Measurements from ENCODE around the gene OTOA.
"Not testable (repeated sequence)": the region's sequence is repeated elsewhere in the genome, so short reads cannot be mapped to it uniquely, and the experiment has no call there.

Gene OTOA

DNA sequence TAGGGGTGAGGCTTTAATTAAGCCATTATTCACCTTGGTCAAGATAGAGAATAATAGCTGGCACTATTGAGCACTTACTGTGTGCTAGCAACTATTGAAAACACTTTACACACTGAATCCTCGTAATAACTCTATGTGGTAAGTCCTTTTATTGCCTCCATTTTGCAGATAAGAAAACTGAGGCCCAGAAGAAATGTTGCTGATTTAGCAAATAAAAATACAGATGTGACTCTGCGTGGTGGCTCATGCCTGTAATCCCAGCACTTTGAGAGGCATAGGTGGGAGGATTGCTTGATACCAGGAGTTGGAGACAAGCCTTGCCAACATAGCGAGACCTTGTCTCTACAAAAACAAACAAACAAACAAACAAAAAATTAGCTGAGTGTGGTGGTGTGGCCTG lies 19.4 kb downstream of the OTOA start:
- no peak for DNase-seq

DNA sequence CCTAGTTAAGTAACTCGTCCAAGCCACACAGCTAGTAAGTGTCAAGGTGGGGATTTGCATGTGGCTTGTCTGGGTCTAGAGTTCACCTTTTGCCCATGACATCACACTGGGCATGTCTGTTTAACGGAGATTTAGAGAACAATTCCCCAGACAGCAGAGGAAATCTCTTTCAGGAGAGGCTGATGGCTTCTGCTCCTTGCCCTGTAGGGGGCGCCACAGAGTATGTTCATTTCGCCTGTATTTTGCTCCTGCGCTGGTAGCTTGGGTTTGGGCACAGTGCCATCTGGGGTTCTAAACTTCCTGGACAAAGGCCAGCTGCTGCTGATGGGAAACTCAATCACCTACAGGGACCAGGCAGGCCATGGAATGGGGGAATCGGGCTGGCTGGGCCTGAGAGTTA lies 20.4 kb downstream of the OTOA start:
- DNase-seq = peak; percentile 73

DNA sequence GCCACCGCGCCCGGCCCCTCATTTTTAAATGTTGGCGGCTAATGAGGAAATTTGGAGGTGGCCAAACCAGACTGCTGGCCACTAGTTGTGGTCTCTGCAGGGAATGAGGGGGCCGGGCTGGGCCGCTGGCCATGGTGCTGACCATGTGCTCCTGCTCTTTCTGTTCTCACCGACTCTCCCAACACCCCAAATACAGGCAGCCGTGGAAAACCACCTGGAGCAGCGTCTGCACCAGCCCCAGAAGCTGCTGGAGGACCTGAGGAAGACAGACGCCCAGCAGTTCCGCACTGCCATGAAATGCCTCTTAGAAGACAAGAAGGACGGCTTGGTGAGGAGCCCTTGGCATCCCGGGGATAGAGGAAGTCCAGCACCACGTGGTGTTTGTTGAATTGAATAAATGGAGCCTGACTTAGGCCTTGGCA lies 21.3 kb downstream of the OTOA start:
- DNase-seq = no peak

DNA sequence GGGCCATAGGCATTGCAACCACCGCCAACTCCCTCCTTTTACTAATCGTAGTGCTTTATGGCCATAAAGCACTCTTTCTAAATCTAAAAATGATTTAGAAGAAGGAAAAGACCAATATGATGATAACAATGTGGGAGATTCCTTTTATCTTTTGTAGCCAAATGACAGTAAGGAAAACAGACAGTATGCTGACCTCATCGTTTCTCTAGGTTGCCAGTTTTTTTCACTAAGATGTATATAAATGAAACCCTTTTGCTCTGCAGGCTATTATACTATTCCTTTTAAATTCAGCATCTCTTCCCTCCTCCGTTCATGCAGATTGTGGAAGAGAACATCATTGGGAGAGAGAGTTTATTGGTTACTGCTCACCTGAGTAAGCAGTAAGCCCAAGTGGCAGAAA lies 25.3 kb downstream of the OTOA start:
- DNase-seq = no peak

DNA sequence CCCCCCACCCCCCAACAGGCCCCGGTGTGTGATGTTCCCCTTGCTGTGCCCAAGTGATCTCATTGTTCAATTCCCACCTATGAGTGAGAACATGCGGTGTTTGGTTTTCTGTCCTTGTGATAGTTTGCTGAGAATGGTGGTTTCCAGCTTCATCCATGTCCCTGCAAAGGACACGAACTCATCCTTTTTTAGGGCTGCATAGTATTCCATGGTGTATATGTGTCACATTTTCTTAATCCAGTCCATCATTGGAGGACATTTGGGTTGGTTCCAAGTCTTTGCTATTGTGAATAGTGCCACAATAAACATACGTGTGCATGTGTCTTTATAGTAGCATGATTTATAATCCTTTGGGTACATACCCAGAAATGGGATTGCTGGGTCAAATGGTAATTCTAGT lies 27.2 kb downstream of the OTOA start:
- not testable (repeated sequence) for DNase-seq

DNA sequence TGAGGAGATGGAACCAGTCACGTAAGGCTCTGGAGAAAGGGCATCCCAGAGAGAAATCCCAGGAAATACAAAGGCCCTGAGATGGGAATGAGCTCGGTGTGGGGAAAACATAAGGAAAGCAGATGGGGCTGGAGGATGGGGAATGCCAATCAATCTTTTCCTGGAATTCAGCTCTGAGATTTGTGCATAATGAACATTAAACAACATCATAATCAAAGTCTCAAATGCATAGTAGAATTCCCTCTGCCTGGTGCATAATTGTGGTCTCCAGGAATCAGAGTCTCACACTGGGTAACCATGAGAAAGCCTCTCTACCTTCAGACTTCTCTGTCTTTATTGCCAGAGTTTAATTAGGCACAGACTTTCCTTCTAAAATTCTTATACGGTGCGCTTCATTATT lies 30.8 kb downstream of the OTOA start:
- DNase-seq = no peak

DNA sequence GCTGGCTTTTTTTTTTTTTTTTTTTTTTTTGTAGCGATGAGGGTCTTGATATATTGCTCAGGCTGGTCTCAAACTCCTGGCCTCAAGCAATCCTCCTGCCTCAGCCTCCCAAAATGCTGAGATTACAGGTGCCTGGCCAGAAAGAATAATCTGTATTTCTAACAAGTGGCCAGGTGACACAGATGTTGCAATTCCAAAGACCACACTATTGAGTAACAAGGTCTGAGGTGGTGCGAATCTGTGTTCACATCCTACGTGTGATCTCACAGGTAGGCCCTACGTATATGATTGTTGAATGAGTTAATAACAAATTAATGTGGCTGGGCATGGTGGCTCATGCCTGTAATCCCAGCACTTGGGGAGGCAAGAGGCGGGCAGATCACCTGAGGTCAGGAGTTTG lies 33.3 kb downstream of the OTOA start:
- DNase-seq = no peak

DNA sequence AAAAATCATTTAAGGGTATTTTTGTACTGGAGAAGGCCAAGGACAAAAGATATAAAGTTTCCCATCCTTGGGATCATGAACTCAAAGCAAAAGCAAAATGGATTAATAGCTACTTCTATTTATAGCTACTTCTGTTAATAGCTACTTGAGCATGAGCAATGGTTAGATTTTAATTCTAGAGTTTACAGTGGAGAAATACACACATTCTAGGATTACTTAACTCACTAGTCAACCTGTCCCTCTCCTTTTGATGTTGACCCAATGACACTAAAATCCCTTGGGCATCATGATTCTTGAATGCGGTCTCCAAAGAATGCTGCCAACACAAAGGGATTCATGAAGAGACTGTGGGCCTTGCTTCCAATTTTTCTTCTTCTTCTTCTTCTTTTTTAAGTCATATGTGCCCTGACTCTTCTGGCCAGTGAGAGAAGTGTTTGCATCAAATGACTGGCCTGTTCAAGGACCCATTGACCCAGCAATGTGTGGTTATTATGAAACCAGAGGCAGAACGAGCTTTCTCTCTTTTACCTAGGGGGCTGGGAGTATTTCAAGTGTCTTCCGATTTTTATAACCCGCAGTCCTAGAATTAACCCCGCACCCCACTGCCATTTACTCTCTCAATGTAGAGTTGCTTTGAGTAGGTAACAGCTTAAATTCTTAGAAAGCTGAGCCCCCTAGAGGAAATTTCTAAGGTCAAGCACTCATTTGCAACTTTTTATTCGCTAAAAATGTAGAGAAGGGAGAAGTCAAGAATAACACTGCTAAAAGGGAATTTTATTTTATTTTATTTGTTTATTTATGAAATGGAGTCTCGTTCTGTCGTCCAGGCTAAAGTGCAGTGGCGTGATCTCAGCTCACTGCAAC lies 34.6 kb downstream of the OTOA start:
- no peak for DNase-seq

DNA sequence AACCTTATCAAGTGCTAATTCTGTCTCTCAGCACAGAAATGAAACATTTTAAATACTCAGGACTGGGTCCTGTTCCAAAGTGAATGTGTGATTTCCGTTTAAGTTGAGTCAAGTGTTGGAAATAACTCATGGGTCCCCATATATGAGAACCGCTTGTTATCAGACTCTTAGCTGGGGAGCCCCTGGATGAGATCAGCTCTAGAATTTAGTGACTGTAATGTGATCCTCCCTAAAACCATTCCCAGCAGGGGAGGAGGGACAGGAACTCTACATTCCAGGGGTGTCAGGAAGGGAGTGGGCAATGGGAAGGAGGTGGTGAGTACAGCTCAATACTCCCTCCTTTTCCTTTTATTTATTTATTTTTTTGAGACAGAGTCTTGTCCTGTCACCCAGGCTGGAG lies 37.5 kb downstream of the OTOA start:
- no peak for DNase-seq

DNA sequence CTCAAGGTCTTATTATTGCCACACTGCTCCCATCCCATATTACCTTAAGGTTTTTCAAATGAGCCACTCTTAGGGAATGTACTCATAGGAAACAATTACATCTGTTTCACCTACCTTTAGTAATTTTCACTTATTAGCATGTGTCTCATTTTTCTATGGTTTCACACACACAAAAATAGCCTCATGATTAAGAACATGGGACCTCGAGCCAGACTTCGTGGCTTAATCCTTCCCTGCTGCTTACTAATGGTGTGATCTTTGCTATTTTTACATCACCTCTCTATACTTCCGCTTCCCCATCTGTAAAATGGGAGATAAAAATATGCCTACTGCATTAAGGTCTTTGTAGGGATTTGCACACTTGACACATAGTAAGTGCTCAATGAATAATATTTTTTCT lies 38.5 kb downstream of the OTOA start:
- no peak for DNase-seq

DNA sequence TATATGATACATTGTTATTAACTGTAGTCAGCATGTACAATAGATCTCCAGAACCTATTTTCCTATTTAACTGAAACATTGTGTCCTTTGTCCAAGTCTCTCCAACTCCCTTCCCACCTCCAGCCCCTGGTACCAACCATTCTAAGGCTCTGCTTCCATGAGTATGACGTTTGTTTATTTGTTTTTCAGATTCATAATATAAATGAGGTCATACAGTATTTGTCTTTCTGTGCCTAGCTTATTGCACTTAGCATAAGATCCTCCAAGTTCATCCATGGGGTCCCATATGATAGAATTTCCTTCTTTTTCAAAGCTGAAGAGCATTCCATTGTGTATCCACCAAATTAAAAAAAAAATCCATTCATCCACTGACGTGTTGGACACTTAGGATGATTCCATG lies 39.4 kb downstream of the OTOA start:
- no peak for DNase-seq

DNA sequence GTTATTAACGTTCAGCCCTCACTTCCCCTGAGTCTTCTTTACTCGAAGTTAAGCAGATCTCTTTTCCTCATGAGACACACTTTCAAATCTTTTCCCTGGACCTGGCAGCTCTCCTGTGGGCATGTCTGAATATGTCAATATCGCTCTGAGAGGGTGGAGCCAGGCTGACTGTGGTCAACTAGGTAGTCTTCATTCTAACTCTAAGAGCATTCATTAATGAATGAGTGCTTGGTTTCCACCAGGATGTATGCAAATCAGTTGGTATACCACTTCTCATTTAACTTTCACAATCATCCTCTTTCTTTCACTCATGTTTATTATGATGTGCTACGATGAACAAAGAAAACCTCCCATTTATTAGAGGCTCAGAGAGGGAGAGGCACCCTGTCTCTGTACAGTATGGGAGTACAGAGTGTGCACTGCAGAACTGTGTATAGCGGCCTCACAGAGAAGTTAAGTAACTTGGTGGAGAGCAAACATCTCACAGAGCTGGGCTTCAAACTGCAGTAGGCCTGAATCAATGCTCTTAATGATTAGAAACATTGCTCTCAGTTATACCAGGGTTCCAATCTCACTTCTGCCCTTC lies 39.9 kb downstream of the OTOA start:
- no peak for DNase-seq

DNA sequence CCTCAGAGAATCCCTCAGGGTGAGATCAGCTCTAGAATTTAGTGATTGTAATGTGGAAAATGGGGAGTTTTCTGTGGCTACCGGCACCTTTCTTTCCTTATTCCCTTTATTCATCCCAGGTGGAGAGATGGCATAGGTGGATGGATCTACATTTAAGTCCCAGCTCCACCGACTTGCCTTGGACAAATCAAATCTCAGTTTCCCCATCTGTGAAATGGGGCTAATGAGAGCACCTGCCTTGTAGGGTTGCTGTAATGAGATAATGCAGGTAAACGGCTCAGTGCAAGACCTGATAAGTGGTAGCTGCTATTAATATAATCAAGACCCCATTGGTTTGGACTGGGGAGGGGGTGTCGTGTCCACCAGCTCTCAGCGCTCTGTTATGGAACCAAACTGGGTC lies 40.5 kb downstream of the OTOA start:
- DNase-seq = no peak

DNA sequence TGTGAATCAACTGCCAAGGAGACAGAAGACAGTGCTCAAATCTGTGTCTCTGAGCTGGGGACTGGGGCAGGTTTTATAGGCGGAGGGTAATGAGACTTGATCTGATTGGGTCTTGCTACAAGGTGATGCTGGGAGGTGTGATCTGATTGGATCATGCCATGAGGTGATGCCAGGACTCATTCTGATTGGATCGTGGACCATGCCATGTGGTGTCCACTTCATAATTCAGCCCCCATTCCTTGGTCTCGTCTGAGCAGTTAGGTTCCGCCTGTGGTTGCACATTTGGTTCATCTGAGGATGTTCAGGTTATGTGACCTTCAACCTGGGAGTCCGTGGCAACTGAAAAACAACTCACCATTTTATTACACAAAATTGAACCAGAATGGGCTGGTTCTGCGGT lies 41.0 kb downstream of the OTOA start:
- no peak for DNase-seq

DNA sequence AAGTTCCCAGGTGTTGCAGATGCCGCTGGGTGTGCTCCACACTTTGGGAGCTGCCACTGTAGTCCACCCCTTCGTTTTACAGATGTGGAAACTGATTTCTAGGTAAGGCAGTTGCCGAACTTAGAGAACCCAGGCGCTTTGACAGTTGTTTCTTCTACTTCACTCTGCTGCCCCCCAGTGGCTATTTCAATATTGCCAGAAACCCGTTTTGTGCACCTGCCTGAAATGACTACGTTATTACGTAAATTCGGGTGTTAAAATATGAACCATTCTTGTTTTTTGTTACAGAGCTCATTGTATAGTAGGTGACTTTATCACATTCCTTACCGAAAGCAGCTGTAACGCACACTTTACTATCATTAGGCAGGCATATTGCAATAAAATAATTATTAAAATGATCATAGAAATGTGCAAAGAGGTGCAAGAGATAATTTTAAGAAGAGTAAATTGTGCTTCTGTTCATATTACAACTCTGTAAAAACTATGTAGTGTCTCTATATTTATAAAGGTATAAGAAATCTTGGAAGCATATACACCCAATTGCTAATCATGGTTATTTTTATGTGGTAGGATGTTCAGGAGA lies 44.9 kb downstream of the OTOA start:
- DNase-seq = peak; percentile 90

DNA sequence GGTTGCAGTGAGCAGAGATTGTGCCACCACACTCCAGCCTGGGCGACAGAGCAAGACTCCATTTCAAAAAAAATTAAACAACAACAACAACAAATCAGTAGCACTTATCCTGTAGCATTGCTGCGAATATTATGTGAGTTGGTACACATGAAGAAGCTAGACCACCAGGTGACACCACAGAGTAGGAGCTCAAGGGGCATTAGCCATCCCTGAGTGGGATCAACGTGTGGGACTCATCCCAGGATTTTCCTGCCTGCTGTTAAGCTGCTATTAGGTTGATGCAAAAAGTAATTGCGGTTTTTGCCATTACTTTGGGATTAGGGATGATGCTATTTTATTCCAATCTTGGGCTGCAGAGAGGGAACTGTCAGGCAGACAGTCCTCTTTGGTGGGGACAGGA lies 47.2 kb downstream of the OTOA start:
- no peak for DNase-seq

DNA sequence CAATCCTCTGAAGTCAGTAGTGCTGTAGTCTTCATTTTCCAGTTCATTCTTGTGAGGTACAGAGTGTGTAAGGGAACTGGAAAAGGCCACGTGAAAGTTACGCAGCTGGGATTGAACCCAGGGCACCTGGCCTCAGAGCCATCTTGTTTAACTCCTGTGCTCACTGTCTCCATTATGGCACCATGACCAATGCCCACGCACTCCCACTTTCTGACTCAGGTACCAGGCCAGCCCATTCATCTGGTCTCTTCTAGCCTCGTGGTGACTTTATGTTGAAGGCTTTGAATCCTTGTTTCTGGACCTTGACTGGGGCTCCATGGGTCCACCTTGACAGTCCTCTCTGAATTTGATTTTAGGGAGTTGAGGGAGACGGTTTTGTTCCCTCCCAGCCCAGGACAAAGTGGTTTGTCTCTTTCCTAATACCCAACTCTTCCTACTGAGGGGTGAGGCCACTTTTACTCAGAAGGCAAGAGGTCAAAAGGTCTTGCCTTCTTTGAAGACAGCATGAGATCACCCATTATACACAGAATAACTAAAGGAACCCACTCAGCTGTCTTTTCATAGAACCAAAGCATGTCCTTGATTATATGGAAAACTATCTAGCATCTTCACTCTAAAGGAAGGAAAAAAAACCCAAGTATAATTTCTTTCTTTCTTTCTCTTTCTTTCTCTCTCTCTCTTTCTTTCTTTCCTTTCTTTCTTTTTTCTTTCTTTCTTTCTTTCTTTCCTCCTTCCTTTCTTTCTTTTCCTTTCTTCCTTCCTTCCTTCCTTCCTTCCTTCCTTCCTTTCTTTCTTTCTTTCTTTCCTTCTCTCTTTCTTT lies 50.0 kb downstream of the OTOA start:
- DNase-seq = no peak

DNA sequence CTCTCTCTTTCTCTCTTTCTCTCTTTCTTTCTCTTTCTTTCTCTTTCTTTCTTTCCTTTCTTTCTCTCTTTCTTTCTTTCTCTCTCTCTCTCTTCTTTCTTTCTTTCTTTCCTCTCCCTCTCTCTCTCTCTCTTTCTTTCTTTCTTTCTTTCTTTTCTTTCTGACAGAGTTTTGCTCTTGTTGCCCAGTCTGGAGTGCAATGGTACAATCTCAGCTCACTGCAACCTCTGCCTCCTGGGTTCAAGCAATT lies 50.5 kb downstream of the OTOA start:
- not testable (repeated sequence) for DNase-seq

DNA sequence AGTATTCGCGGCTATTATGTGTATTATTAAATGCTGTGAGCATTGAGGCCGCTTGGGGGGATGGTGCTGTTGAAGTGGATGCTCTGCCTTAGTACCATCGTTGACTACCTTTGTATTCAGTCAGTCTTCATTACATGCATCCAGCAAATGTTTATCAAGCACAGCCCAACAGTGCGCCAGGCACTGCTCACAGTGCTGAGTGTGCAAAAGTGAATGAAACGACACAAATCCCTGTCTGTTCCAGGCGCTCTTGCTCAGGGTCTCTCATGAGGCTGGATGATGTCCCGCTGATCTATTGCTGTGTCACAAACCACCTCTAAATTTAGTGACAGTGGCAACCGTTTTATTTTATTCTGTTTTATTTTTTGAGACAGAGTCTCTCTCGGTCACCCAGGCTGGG lies 53.8 kb downstream of the OTOA start:
- DNase-seq = no peak

DNA sequence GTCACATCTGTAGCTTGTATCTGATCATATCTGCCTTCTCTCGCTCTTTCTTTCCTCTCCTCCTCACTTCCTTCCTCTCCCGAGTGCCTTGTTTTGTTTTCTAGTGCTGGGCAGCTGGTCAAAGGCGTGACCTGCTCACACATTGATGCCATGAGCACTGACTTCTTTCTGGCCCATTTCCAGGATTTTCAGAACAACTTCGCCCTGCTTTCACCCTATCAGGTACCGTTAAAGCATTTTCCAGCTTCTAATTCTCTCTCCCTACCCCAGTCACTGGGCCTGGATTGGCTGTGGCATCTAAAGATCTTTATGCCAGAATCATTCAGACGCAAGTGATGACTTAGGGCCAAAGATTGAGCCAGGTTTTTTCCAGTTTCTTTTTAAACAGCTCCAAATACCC lies 55.5 kb downstream of the OTOA start:
- DNase-seq = no peak

DNA sequence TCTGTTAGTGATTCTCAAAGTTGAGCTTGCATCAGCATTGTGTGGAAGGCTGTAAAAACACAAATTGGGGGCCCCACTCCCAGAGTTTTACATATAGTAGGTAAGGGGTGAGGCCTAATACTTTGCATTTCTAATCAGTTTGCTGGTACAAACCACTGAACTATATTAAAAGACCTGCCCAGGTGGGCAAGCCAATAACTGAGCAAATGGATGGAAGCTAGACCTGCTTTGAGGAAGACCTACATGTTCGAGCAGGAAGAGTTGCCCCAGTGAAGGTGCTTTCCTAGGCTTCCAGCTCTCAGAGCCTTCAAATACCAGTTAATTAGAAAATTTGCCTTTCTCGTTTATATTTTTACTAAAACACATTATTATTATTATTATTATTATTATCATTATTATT lies 56.8 kb downstream of the OTOA start:
- DNase-seq = no peak

DNA sequence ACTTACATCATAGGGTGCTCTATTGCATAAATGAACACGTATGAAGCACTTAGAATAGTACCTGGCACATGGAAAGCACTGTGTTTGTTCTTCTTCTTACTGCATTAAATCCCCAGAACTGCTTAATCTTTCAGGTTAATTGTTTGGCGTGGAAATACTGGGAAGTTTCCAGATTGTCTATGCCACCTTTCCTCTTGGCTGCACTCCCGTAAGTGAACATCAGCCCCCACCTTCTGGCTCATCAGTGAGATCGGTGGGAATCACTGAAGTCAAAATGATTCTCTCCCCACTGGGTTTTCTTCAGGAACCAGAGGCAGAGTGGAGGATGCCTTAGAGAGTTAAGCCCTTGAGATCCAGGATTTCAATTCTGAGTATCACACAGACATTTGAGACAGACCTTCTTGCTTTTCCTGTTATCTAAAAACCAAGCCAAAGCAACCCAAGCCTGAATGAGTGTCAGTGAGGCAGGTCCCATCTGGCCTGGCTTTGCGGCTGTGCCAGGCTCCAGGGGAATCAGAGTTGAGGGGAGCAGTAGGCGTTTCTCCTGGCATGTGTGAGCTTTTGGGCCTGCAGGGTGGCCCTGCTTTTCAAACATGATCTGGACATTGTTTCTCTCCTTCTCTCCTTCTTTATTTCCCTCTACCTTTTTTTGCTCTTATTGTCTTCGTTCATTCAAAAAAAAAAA lies 59.1 kb downstream of the OTOA start:
- DNase-seq = no peak

DNA sequence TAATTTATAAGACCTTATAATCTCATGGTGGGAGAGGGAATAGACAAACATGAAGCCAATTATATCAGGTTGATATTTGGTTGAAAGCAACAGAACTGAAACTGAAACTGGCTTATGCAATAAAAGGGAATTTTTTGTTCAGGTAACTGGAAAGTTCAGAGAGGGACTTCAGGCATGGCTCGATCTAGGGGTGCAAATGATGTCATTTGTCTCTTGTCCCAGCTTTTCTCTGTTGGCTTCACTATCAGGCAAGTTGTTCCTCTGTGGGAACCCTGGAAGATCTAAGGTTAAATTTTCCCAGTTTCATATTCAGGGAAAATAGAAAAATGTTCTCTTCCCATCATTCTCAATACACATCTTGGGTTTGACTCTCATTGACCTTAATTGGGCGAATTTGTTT lies 59.8 kb downstream of the OTOA start:
- no peak for DNase-seq
